DMS 273 treated with DMSO at 0.1 percent for 48 hours (cell line): ENCODE results near the gene FCRLA.
A peak's percentile ranks its signal among the peaks of the same experiment; 100 is the strongest.
"Not testable (repeated sequence)": the region's sequence is repeated elsewhere in the genome, so short reads cannot be mapped to it uniquely, and the experiment has no call there.

Source experiments
- DNase-seq: peaks from one replicate; lab custom pipeline; 2025; lab: John Stamatoyannopoulos, UW

Gene FCRLA

GRCh38 chr1:161706113-161706481 is 932 bp upstream of the FCRLA start:
- no peak for DNase-seq

GRCh38 chr1:161707503-161707902 is 474 bp downstream of the FCRLA start:
- DNase-seq: no peak

- no peak for DNase-seq
Measured at GRCh38 chr1:161709373-161709772, 2.3 kb downstream of the FCRLA start.

GRCh38 chr1:161710560-161710959 is 3.5 kb downstream of the FCRLA start:
- no peak for DNase-seq

GRCh38 chr1:161718559-161719324 is 11.7 kb downstream of the FCRLA start:
- DNase-seq: no peak

- DNase-seq: no peak
Measured at GRCh38 chr1:161719325-161719611, 12.2 kb downstream of the FCRLA start.

- DNase-seq: no peak
Measured at GRCh38 chr1:161720422-161720821, 13.4 kb downstream of the FCRLA start.

- no peak for DNase-seq
Measured at GRCh38 chr1:161720956-161721737, 14.1 kb downstream of the FCRLA start, which contains the start of gene FCRLB. Gene FCRLB, plus strand, starts transcription at chr1:161721544. Its CDS starts 1,129 bp downstream, at chr1:161722673.

- no peak for DNase-seq
Measured at GRCh38 chr1:161721738-161722343, 14.8 kb downstream of the FCRLA start.

GRCh38 chr1:161722406-161722805 is 15.4 kb downstream of the FCRLA start:
- no peak for DNase-seq

- no peak for DNase-seq
Measured at GRCh38 chr1:161723459-161724141, 16.6 kb downstream of the FCRLA start.

GRCh38 chr1:161725258-161725907 is 18.4 kb downstream of the FCRLA start:
- DNase-seq: not testable (repeated sequence)

GRCh38 chr1:161725908-161726472 is 19.0 kb downstream of the FCRLA start:
- DNase-seq: no peak

GRCh38 chr1:161726473-161727255 is 19.6 kb downstream of the FCRLA start:
- peak; percentile 47 for DNase-seq

- no peak for DNase-seq
Measured at GRCh38 chr1:161727256-161727924, 20.4 kb downstream of the FCRLA start.

- no peak for DNase-seq
Measured at GRCh38 chr1:161728376-161729226, 21.6 kb downstream of the FCRLA start.

GRCh38 chr1:161730050-161730564 is 23.1 kb downstream of the FCRLA start:
- no peak for DNase-seq

- no peak for DNase-seq
Measured at GRCh38 chr1:161731241-161731640, 24.2 kb downstream of the FCRLA start.
